ENCODE results near the gene NPS.

The NPS gene

GRCh38 chr10:127523476-127523875, 25.6 kb upstream of the NPS start:
- H3F3A ChIP-seq (ENCODE audit: insufficient read depth), result no peaks in the 10 kb centered on the region
- no peaks in the 10 kb centered on the region for H3K27me3 ChIP-seq (ENCODE audit: low read length)
- H2AFZ ChIP-seq (ENCODE audit: low read depth, low read length, severe bottlenecking), result no peak overlapping the region
- H3K27ac ChIP-seq (ENCODE audit: low read depth, low read length), result no peak overlapping the region
- H4K20me1 ChIP-seq (ENCODE audit: low read depth, low read length), result no peaks in the 10 kb centered on the region
- no peaks in the 10 kb centered on the region for H3K9me2 ChIP-seq (replicated peaks; ENCODE audit: insufficient read depth, low read length)
- H3K79me2 ChIP-seq (ENCODE audit: insufficient read depth, low read length), result no peaks in the 10 kb centered on the region
- no peaks in the 10 kb centered on the region for H3K36me3 ChIP-seq (ENCODE audit: low read length)
- no peak overlapping the region for H3K4me2 ChIP-seq (ENCODE audit: low read depth, low read length, poor library complexity, severe bottlenecking)
- H3K9ac ChIP-seq (ENCODE audit: low read length), result no peak overlapping the region
- no peak overlapping the region for H3K4me3 ChIP-seq (ENCODE audit: insufficient read depth, low read length, poor library complexity, severe bottlenecking)
- no peaks in the 10 kb centered on the region for H3K9me3 ChIP-seq (ENCODE audit: insufficient read depth, low read length)
- TF ChIP-seq CTCF (IDR thresholded peaks at IDR 0.05; ENCODE audit: insufficient read depth, low read length, poor library complexity, severe bottlenecking), result no peak
- TF ChIP-seq EZH2phosphoT487 (conservative IDR thresholded peaks at IDR 0.05; ENCODE audit: low read length), result no peak

- no peaks in the 10 kb centered on the region for H3K9me3 ChIP-seq (ENCODE audit: insufficient read depth, low read length)
- H4K20me1 ChIP-seq (ENCODE audit: low read depth, low read length), result no peaks in the 10 kb centered on the region
- H3K4me3 ChIP-seq (ENCODE audit: insufficient read depth, low read length, poor library complexity, severe bottlenecking), result no peak overlapping the region
- no peak overlapping the region for H3K9ac ChIP-seq (ENCODE audit: low read length)
- no peaks in the 10 kb centered on the region for H3K9me2 ChIP-seq (replicated peaks; ENCODE audit: insufficient read depth, low read length)
- H2AFZ ChIP-seq (ENCODE audit: low read depth, low read length, severe bottlenecking), result no peak overlapping the region
- H3K79me2 ChIP-seq (ENCODE audit: insufficient read depth, low read length), result no peaks in the 10 kb centered on the region
- no peak overlapping the region for H3K27ac ChIP-seq (ENCODE audit: low read depth, low read length)
- TF ChIP-seq CTCF (IDR thresholded peaks at IDR 0.05; ENCODE audit: insufficient read depth, low read length, poor library complexity, severe bottlenecking) (no peak), EZH2phosphoT487 (conservative IDR thresholded peaks at IDR 0.05; ENCODE audit: low read length) (no peak)
- H3K27me3 ChIP-seq (ENCODE audit: low read length), result no peaks in the 10 kb centered on the region
- no peaks in the 10 kb centered on the region for H3F3A ChIP-seq (ENCODE audit: insufficient read depth)
- no peaks in the 10 kb centered on the region for H3K36me3 ChIP-seq (ENCODE audit: low read length)
- H3K4me2 ChIP-seq (ENCODE audit: low read depth, low read length, poor library complexity, severe bottlenecking), result no peak overlapping the region
These were observed 24.9 kb upstream of the NPS start for GRCh38 chr10:127524229-127524628.

- Histone ChIP-seq H3K4me2 (ENCODE audit: low read depth, low read length, poor library complexity, severe bottlenecking) (no peak overlapping the region), H3K9ac (ENCODE audit: low read length) (no peak overlapping the region), H3K27me3 (ENCODE audit: low read length) (no peaks in the 10 kb centered on the region), H4K20me1 (ENCODE audit: low read depth, low read length) (no peaks in the 10 kb centered on the region), H3K36me3 (ENCODE audit: low read length) (no peaks in the 10 kb centered on the region), H3K79me2 (ENCODE audit: insufficient read depth, low read length) (no peaks in the 10 kb centered on the region), H2AFZ (ENCODE audit: low read depth, low read length, severe bottlenecking) (no peak overlapping the region), H3K9me2 (replicated peaks; ENCODE audit: insufficient read depth, low read length) (no peaks in the 10 kb centered on the region), H3K9me3 (ENCODE audit: insufficient read depth, low read length) (no peaks in the 10 kb centered on the region), H3K27ac (ENCODE audit: low read depth, low read length) (no peak overlapping the region), H3K4me3 (ENCODE audit: insufficient read depth, low read length, poor library complexity, severe bottlenecking) (no peak overlapping the region), H3F3A (ENCODE audit: insufficient read depth) (no peaks in the 10 kb centered on the region)
- TF ChIP-seq CTCF (IDR thresholded peaks at IDR 0.05; ENCODE audit: insufficient read depth, low read length, poor library complexity, severe bottlenecking), result no peak
- no peak for TF ChIP-seq EZH2phosphoT487 (conservative IDR thresholded peaks at IDR 0.05; ENCODE audit: low read length)
These were observed 24.0 kb upstream of the NPS start for GRCh38 chr10:127524908-127525665.
